Upper lobe of left lung (tissue), 4 donors: Measurements from ENCODE around the gene LAGE3.

ENCODE experiments used
- EP300 ChIP-seq, 4 donors: sonication (generic); formaldehyde crosslinking; IDR thresholded peaks; one replicate each; pipeline ENCODE4 v1.5.1; 2017; ENCODE audit warnings: antibody characterized with exemption in 4 of 4, control low read depth in 2 of 4
- POLR2A ChIP-seq, 4 donors: fragments of 450-650 bp; IDR thresholded peaks; one replicate each; pipeline ENCODE4 v1.5.1; 2016 to 2017; ENCODE audit warnings: antibody characterized with exemption in 4 of 4, mild to moderate bottlenecking in 2 of 4
- POLR2AphosphoS5 ChIP-seq, 2 donors: sonication (generic); formaldehyde crosslinking; IDR thresholded peaks; one replicate each; pipeline ENCODE4 v1.5.1; 2017; ENCODE audit warnings: antibody characterized with exemption in 2 of 2
- TF ChIP-seq, protein P1 (sequence below), 6 experiments: fragments of 450-650 bp in 4 of 6; fragments of 200-600 bp in 2 of 6; sonication (generic) in 2 of 6; IDR thresholded peaks; one replicate each; pipeline ENCODE4 v1.5.1; 2016 to 2019; ENCODE audit warnings: antibody characterized with exemption in 6 of 6

GRCh38 chrX:154463611-154464220, 15.4 kb downstream of the LAGE3 start:
- no peak for TF ChIP-seq POLR2A (IDR thresholded peaks at IDR 0.05)
- TF ChIP-seq, protein P1, sequence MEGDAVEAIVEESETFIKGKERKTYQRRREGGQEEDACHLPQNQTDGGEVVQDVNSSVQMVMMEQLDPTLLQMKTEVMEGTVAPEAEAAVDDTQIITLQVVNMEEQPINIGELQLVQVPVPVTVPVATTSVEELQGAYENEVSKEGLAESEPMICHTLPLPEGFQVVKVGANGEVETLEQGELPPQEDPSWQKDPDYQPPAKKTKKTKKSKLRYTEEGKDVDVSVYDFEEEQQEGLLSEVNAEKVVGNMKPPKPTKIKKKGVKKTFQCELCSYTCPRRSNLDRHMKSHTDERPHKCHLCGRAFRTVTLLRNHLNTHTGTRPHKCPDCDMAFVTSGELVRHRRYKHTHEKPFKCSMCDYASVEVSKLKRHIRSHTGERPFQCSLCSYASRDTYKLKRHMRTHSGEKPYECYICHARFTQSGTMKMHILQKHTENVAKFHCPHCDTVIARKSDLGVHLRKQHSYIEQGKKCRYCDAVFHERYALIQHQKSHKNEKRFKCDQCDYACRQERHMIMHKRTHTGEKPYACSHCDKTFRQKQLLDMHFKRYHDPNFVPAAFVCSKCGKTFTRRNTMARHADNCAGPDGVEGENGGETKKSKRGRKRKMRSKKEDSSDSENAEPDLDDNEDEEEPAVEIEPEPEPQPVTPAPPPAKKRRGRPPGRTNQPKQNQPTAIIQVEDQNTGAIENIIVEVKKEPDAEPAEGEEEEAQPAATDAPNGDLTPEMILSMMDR (IDR thresholded peaks at IDR 0.05) = no peak
- no peak for TF ChIP-seq EP300 (IDR thresholded peaks at IDR 0.05)
- TF ChIP-seq POLR2AphosphoS5 (IDR thresholded peaks at IDR 0.05) = no peak
